SK-N-MC (cell line): ENCODE data around the gene C18orf54.
"Not testable (repeated sequence)": the region's sequence is repeated elsewhere in the genome, so short reads cannot be mapped to it uniquely, and the experiment has no call there.

Experiments
- DNase-seq: peaks from one replicate; pipeline ENCODE4 v3.0.0-alpha.2; 2011; ENCODE audit warnings: low read depth, low spot score
- H3K27ac ChIP-seq: fragments of 200-600 bp; sonication (generic); 2 replicates; pipeline ENCODE4 v1.5.1; 2016; ENCODE audit warnings: mixed run types
- H3K36me3 ChIP-seq: fragments of 200-600 bp; sonication (generic); 2 replicates; pipeline ENCODE4 v1.6.1; 2017; ENCODE audit warnings: antibody characterized with exemption, low read length, mixed read lengths; ENCODE audit not compliant: insufficient read depth
- H3K4me3 ChIP-seq: fragments of 200-600 bp; sonication (generic); 2 replicates; pipeline ENCODE4 v1.5.1; 2016
- H3K9ac ChIP-seq: fragments of 200-600 bp; sonication (generic); 2 replicates; pipeline ENCODE4 v1.8.0; 2017; ENCODE audit warnings: mixed run types, mixed read lengths; ENCODE audit not compliant: insufficient read length
- H3K9me3 ChIP-seq: fragments of 200-600 bp; sonication (generic); 2 replicates; pipeline ENCODE4 v1.6.1; 2017; ENCODE audit warnings: low read depth, mild to moderate bottlenecking, antibody characterized with exemption, low read length, moderate library complexity, mixed read lengths
- EZH2 ChIP-seq: fragments of 200-600 bp; sonication (generic); IDR thresholded peaks from one replicate; pipeline ENCODE4 v1.6.1; 2017; ENCODE audit warnings: antibody characterized with exemption
- FOXP2 ChIP-seq: optimal IDR thresholded peaks from 2 replicates; pipeline ENCODE3; 2011; ENCODE audit warnings: mild to moderate bottlenecking, moderate library complexity; ENCODE audit not compliant: insufficient read depth; ENCODE audit errors: extremely low read length, control extremely low read depth
- POLR2AphosphoS5 ChIP-seq: IDR thresholded peaks from 2 replicates; pipeline ENCODE4 v1.6.1; 2012; ENCODE audit warnings: mild to moderate bottlenecking, low read depth, low read length, borderline replicate concordance

C18orf54 gene

GRCh38 chr18:54357660-54358494 is at the start of gene C18orf54, which contains the start of gene STARD6:
Gene C18orf54, plus strand, starts transcription at chr18:54357906. Its CDS starts 2,667 bp downstream, at chr18:54360573.
Gene STARD6, minus strand, starts transcription at chr18:54357858. Its CDS starts 3,285 bp downstream, at chr18:54354573.
- DNase-seq = peak; percentile 40
- no peak for TF ChIP-seq EZH2
- peak; percentile 89; the same call in 1 of the 2 replicates for TF ChIP-seq POLR2AphosphoS5
- H3K4me3 ChIP-seq = peak within 1 kb of the TSS; percentile 92
- H3K27ac ChIP-seq = no peak within 1 kb of the TSS
- H3K36me3 ChIP-seq = no peaks in the 10 kb centered on the region; the same call in 1 of the 2 replicates
- peak within 1 kb of the TSS; percentile 71 for H3K9ac ChIP-seq
- H3K9me3 ChIP-seq = no peaks in the 10 kb centered on the region

GRCh38 chr18:54309564-54309963 is 48.1 kb upstream of the C18orf54 start:
- H3K9me3 ChIP-seq, DNase-seq, H3K36me3 ChIP-seq, H3K9ac ChIP-seq, H3K27ac ChIP-seq, H3K4me3 ChIP-seq: not testable (repeated sequence)

- no peaks in the 10 kb centered on the region for H3K36me3 ChIP-seq
- no peak overlapping the region for H3K9ac ChIP-seq
- no peak overlapping the region for H3K27ac ChIP-seq
- TF ChIP-seq EZH2 = no peak
- no peak for TF ChIP-seq POLR2AphosphoS5
- no peak for TF ChIP-seq FOXP2
- no peak for DNase-seq
- H3K4me3 ChIP-seq = no peak overlapping the region
- no peaks in the 10 kb centered on the region for H3K9me3 ChIP-seq
These were observed 41.5 kb upstream of the C18orf54 start for GRCh38 chr18:54316071-54316820.

- Histone ChIP-seq H3K27ac (no peak overlapping the region), H3K9me3 (no peaks in the 10 kb centered on the region), H3K36me3 (no peaks in the 10 kb centered on the region), H3K4me3 (no peak overlapping the region), H3K9ac (no peak overlapping the region)
- TF ChIP-seq EZH2 (no peak), POLR2AphosphoS5 (no peak), FOXP2 (no peak)
- no peak for DNase-seq
These were observed 34.1 kb upstream of the C18orf54 start for GRCh38 chr18:54323561-54323960.

- H3K9me3 ChIP-seq = no peaks in the 10 kb centered on the region
These were observed 33.7 kb upstream of the C18orf54 start for GRCh38 chr18:54323970-54324369.

GRCh38 chr18:54327818-54328217 is 29.9 kb upstream of the C18orf54 start:
- Histone ChIP-seq H3K9me3 (no peaks in the 10 kb centered on the region), H3K27ac (no peak overlapping the region), H3K36me3 (no peaks in the 10 kb centered on the region), H3K4me3 (no peak overlapping the region), H3K9ac (no peak overlapping the region)
- no peak for TF ChIP-seq FOXP2
- TF ChIP-seq EZH2 = no peak
- TF ChIP-seq POLR2AphosphoS5 = no peak
- no peak for DNase-seq

More at GRCh38 chr18:54323970-54324369, 33.7 kb upstream of the C18orf54 start:
- TF ChIP-seq EZH2 = no peak
- Histone ChIP-seq H3K27ac (no peak overlapping the region), H3K36me3 (no peaks in the 10 kb centered on the region), H3K4me3 (no peak overlapping the region), H3K9ac (no peak overlapping the region)
- no peak for DNase-seq

- no peak overlapping the region for H3K27ac ChIP-seq
- H3K4me3 ChIP-seq = no peak overlapping the region
- no peaks in the 10 kb centered on the region for H3K9me3 ChIP-seq
- TF ChIP-seq POLR2AphosphoS5 = no peak
- no peak for TF ChIP-seq FOXP2
- no peak for TF ChIP-seq EZH2
- DNase-seq = no peak
- H3K36me3 ChIP-seq = no peaks in the 10 kb centered on the region
- H3K9ac ChIP-seq = no peak overlapping the region
These were observed 27.9 kb upstream of the C18orf54 start for GRCh38 chr18:54329787-54330186.

- no peaks in the 10 kb centered on the region for H3K9me3 ChIP-seq
- H3K27ac ChIP-seq = no peak overlapping the region
- no peaks in the 10 kb centered on the region for H3K36me3 ChIP-seq
- no peak overlapping the region for H3K9ac ChIP-seq
- H3K4me3 ChIP-seq = no peak overlapping the region
- TF ChIP-seq EZH2 = no peak
- TF ChIP-seq POLR2AphosphoS5 = no peak
- TF ChIP-seq FOXP2 = no peak
- DNase-seq = no peak
These were observed 26.7 kb upstream of the C18orf54 start for GRCh38 chr18:54330768-54331548.
